EL (cell line): ENCODE measurements around the gene TFAP2A.
A peak's percentile ranks its signal among the peaks of the same experiment; 100 is the strongest.

ENCODE experiments used
- DNase-seq: peaks from one replicate; pipeline ENCODE4 v3.0.0-alpha.2; 2016

Gene TFAP2A

DNA sequence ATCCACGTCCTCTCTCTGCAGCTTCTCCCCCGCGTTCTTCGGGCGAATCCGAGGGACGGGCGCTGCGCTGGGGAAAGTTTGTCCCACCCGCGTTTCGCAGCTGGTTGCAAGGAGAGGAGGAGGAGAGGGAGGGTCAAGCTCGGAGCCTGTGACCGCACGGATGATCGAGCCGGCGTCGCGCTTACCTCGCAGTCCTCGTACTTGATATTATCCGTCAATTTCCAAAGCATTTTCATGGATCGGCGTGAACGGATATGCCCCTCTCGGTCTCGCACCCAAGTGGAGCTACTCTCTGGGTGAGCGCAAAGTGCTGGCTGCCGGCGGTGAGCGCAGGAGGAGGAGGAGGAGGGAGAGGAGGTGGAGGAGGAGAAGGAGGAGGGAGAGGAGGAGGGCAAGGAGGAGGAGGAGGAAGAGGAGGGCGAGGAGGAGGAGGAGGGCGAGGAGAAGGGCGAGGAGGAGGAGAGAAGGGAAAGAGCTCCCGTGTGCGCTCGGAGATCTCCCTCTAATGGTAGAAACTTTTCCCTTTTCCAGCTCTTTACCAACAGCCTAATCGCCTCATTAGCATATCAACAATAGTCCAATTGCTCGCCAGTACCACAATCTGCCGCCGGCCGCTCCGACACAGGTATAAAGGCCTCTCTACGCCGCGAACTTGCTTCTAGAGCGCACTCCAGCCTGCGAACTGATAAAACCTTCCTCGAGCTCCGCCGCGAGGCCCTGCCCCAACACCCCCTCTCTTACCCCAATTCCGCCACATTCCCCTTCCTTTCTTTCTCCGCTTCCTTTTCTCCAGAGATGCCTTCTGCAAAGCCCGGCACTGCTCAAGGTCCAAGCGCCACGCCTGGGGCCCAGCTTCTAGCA is at the start of gene TFAP2A:
Gene TFAP2A (minus strand): TSS at position 319 of the 861 bp plus-strand sequence. CDS start 83 bp downstream, at position 236.
- DNase-seq: peak; percentile 92

DNA sequence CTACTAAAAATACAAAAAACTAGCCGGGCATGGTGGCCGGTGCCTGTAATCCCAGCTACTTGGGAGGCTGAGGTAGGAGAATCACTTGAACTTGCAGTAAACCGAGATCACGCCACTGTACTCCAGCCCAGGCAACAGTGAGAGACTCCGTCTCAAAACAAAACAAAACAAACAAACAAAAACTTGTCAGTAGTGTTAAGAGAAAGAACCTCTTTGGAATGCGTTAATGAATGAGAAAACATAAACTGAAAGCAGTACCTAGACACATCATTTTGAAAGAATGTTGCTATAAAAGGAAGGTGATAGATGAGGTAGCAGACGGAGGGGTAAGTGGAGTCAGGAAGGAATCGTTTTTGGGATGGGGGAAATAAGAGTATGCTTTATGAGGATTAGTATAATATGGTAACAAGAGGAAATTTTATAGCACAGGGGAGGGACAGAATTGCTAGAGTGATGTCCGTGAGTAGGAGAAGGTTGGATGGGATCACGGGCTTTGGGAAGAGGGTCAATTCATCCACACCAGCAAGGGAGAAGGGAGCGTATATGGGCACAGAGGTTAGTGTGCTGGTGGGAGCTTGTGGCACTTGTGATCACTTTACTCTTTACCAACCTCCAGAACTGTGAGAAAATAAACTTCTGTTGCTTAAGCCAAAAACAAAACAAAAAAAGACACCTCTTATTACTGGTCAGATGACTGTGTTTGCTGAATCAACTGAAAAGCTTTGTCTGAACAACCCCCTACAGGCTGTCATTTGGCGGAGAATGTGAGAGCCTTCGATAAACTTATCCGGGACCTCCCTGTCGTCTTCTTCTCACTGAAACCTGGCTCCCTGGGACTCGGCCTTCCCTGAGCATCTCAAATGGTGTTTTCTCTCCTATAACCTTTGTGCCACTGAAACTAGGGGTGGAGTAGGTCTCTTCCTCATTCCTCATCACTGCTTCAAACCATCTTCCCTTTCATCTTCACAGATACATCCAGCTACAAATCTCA is 48.9 kb upstream of the TFAP2A start:
- DNase-seq: no peak

GRCh38 chr6:10463040-10463439 is 48.2 kb upstream of the TFAP2A start:
- DNase-seq: no peak

GRCh38 chr6:10461850-10462249 is 47.0 kb upstream of the TFAP2A start:
- no peak for DNase-seq

DNA sequence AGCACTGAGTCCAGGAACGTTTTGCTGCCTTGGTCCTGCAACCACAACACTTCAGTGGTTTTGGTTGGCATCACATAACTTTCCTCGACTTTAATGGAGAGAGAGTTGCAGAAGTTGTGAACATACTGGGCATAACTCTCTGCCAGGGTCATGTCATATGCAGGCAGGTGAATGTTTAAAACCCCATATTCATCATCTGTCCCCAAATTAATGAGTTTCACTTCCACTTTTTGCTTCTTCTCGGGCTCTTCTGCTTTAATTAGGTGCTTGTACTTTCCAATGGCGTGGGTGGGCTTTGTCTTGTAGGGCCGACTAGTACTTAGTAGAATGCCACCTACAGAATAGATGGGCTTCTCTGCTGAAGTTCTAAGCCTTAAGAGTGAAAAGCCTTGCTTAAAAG is 45.2 kb upstream of the TFAP2A start:
- no peak for DNase-seq

DNA sequence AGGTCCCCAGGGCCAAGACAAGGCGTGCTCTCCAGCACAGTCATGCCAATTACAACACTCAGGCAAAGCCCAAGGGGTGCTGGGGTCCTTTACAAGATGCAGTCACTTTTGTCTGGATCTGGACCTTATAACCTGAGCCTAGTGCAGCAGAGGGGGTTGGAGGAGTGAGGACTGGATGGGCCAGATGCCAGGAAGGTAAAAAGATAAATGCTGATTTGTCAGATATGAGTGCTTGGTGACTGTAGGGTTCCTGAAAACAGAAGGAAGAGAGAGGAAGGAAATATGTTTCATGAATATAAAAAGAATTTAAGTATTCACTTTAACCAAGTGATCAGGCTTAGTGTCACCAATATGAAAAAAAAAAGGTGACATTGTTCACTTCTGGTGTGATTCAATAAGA is 43.4 kb upstream of the TFAP2A start:
- no peak for DNase-seq

- DNase-seq: peak; percentile 29
Observed at GRCh38 chr6:10453596-10453995, 38.7 kb upstream of the TFAP2A start.

- peak; percentile 97 for DNase-seq
Observed at GRCh38 chr6:10451828-10452509, 37.1 kb upstream of the TFAP2A start.

DNA sequence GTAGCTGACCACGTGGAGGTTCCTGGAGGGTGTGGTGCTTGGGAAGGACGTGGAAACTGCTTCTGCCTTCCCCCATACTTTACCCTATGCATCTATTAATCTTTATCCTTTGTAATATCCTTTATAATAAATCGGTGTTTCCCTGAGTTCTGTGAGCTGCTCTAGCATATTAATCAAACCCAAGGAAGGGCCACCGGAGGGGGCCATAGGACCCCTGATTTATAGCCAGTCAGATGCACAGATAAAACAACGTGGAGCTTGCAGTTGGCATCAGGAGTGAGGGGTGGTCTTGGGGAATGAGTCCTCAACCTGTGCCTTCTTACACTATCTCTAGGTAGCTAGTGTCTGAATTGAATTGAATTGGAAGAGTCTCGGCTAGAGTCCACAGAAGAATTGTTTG is 36.5 kb upstream of the TFAP2A start:
- DNase-seq: no peak

GRCh38 chr6:10449751-10450150 is 34.9 kb upstream of the TFAP2A start:
- peak; percentile 28 for DNase-seq

GRCh38 chr6:10448096-10448495 is 33.2 kb upstream of the TFAP2A start:
- no peak for DNase-seq

GRCh38 chr6:10446548-10446947 is 31.7 kb upstream of the TFAP2A start:
- DNase-seq: no peak

GRCh38 chr6:10441655-10442009 is 26.8 kb upstream of the TFAP2A start:
- DNase-seq: no peak

GRCh38 chr6:10441004-10441654 is 26.3 kb upstream of the TFAP2A start:
- peak; percentile 99 for DNase-seq

DNA sequence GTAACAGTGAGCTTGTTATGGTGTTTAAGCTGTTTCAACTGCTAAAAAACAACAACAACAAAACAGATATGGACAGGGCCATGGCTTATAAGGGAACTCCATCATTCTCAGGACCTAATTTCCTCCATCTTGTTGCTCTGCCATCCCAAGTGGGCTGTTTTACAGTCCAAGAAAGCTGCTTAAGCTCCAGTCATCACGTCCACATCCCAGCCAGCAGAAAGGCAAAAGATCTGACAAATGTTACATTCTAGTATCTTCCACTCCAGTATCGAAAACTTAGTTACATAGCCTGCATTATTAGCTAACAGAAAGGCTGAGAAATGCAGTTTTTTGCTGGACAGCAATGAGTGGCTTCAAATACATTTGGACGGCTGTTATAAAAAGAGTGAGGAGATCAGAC is 23.0 kb upstream of the TFAP2A start:
- DNase-seq: no peak

DNA sequence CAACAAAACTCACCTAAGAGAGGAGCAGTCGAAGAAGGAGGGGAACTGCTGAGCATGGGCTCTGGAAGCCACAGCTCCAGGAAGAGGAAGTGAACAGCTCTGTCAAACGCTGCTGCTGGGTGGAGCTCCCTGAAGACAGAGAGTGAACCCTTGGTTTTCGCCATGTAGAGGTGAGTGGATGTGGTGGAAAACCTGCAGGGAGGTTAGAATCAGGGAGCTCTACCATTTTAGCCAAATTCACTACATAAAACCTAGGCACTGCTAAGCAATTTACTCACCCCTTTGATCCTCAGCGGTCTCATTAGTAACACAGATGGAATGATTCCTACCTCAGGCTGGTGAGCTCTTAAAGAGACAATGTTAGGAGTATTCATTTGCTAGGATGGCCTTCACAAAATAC is 19.4 kb upstream of the TFAP2A start:
- peak; percentile 55 for DNase-seq

- DNase-seq: no peak
Observed at GRCh38 chr6:10433322-10433721, 18.4 kb upstream of the TFAP2A start.

GRCh38 chr6:10431423-10432164 is 16.7 kb upstream of the TFAP2A start:
- peak; percentile 59 for DNase-seq

- DNase-seq: peak; percentile 79
Observed at GRCh38 chr6:10429638-10430427, 15.0 kb upstream of the TFAP2A start.

DNA sequence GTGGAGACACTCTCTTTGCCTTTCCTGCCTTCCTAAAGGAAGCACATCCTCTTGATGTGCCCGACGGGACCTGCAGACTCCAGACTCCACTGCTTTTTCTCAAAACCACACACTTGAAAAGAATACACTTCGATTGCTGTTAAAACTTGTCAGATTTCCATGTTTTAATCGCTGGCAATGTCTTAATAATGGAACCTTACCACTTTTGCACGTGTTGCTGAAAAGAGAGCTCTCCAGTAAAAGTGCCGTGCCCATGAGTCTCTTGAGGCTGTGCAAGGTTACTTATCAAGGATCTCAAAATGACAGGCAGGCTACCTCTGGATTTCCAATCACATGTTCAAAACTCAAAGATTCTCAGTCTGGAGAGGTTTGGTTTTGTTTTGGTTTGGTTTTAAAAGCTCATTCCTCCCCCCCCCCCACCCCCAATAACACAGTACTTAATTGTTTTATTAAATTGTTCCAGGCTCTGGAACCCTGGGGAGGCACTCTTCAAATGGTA is 12.0 kb upstream of the TFAP2A start:
- DNase-seq: no peak
